ENCODE measurements around the gene CMPK2.
A peak's percentile ranks its signal among the peaks of the same experiment; 100 is the strongest.
"Not testable (repeated sequence)": the region's sequence is repeated elsewhere in the genome, so short reads cannot be mapped to it uniquely, and the experiment has no call there.

CMPK2 gene

GRCh38 chr2:6864923-6865345 is 773 bp downstream of the CMPK2 start:
- Histone ChIP-seq H3K9ac (ENCODE audit: low read length in 5 of 5) (peak overlapping the region in 3 of 5 donors; percentile 31 to 72 (median 68)), H3K27ac (ENCODE audit: low read depth, low read length) (no peak overlapping the region)

GRCh38 chr2:6864231-6864754 is 1.4 kb downstream of the CMPK2 start:
- H3K27me3 ChIP-seq (ENCODE audit: control insufficient read depth in 5 of 5, insufficient read depth in 4 of 5, low read length in 5 of 5), result no peaks in the 10 kb centered on the region
- H3K4me1 ChIP-seq (ENCODE audit: control insufficient read depth in 5 of 5, insufficient read depth in 5 of 5, low read length in 5 of 5), result peaks cover 0 to 32% (median 18%) of the 10 kb centered on the region in 5 donors
- peak overlapping the region in 4 of 5 donors; percentile 52 to 86 (median 74) for H3K4me3 ChIP-seq (ENCODE audit: low read depth in 1 of 5, low read length in 5 of 5)
- peaks cover 0 to 3% (median 0%) of the 10 kb centered on the region in 5 donors for H3K9me3 ChIP-seq (ENCODE audit: control insufficient read depth in 5 of 5, low read length in 5 of 5)
- no peak overlapping the region for H3K27ac ChIP-seq (ENCODE audit: low read depth, low read length)
- peak overlapping the region in 1 of 5 donors; percentile 68 for H3K9ac ChIP-seq (ENCODE audit: low read length in 5 of 5)
- H3K36me3 ChIP-seq (ENCODE audit: control insufficient read depth in 5 of 5, insufficient read depth in 5 of 5, low read length in 5 of 5), result peaks cover 3 to 21% (median 5%) of the 10 kb centered on the region in 5 donors

More at GRCh38 chr2:6864923-6865345, 773 bp downstream of the CMPK2 start:
- peaks cover 3 to 18% (median 4%) of the 10 kb centered on the region in 5 donors for H3K36me3 ChIP-seq (ENCODE audit: control insufficient read depth in 5 of 5, insufficient read depth in 5 of 5, low read length in 5 of 5)
- H3K9me3 ChIP-seq (ENCODE audit: control insufficient read depth in 5 of 5, low read length in 5 of 5), result no peaks in the 10 kb centered on the region
- no peaks in the 10 kb centered on the region for H3K27me3 ChIP-seq (ENCODE audit: control insufficient read depth in 5 of 5, insufficient read depth in 4 of 5, low read length in 5 of 5)
- peak overlapping the region; percentile 52 to 86 (median 76) for H3K4me3 ChIP-seq (ENCODE audit: low read depth in 1 of 5, low read length in 5 of 5)
- peaks cover 0 to 32% (median 18%) of the 10 kb centered on the region in 5 donors for H3K4me1 ChIP-seq (ENCODE audit: control insufficient read depth in 5 of 5, insufficient read depth in 5 of 5, low read length in 5 of 5)

- H3K4me3 ChIP-seq (ENCODE audit: low read depth in 1 of 5, low read length in 5 of 5), result peak overlapping the region in 3 of 5 donors; percentile 67 to 86 (median 82)
- H3K36me3 ChIP-seq (ENCODE audit: control insufficient read depth in 5 of 5, insufficient read depth in 5 of 5, low read length in 5 of 5), result peaks cover 3 to 22% (median 6%) of the 10 kb centered on the region in 5 donors
- peaks cover 0 to 7% (median 1%) of the 10 kb centered on the region in 5 donors for H3K9me3 ChIP-seq (ENCODE audit: control insufficient read depth in 5 of 5, low read length in 5 of 5)
- H3K27me3 ChIP-seq (ENCODE audit: control insufficient read depth in 5 of 5, insufficient read depth in 4 of 5, low read length in 5 of 5), result no peaks in the 10 kb centered on the region
- no peak overlapping the region for H3K27ac ChIP-seq (ENCODE audit: low read depth, low read length)
- peaks cover 0 to 32% (median 18%) of the 10 kb centered on the region in 5 donors for H3K4me1 ChIP-seq (ENCODE audit: control insufficient read depth in 5 of 5, insufficient read depth in 5 of 5, low read length in 5 of 5)
- H3K9ac ChIP-seq (ENCODE audit: low read length in 5 of 5), result no peak overlapping the region
These were observed 1.9 kb downstream of the CMPK2 start for GRCh38 chr2:6863792-6864191.

GRCh38 chr2:6860296-6860695 is 5.4 kb downstream of the CMPK2 start:
- H3K9ac ChIP-seq (ENCODE audit: low read length in 5 of 5), result no peak overlapping the region
- H3K9me3 ChIP-seq (ENCODE audit: control insufficient read depth in 5 of 5, low read length in 5 of 5), result peaks cover 0 to 9% (median 6%) of the 10 kb centered on the region in 5 donors
- H3K4me1 ChIP-seq (ENCODE audit: control insufficient read depth in 5 of 5, insufficient read depth in 5 of 5, low read length in 5 of 5), result peaks cover 0 to 18% (median 11%) of the 10 kb centered on the region in 5 donors
- peaks cover 6 to 28% (median 11%) of the 10 kb centered on the region in 5 donors for H3K36me3 ChIP-seq (ENCODE audit: control insufficient read depth in 5 of 5, insufficient read depth in 5 of 5, low read length in 5 of 5)
- H3K27me3 ChIP-seq (ENCODE audit: control insufficient read depth in 5 of 5, insufficient read depth in 4 of 5, low read length in 5 of 5), result no peaks in the 10 kb centered on the region
- no peak overlapping the region for H3K4me3 ChIP-seq (ENCODE audit: low read depth in 1 of 5, low read length in 5 of 5)
- no peak overlapping the region for H3K27ac ChIP-seq (ENCODE audit: low read depth, low read length)

- H3K27me3 ChIP-seq (ENCODE audit: control insufficient read depth in 5 of 5, insufficient read depth in 4 of 5, low read length in 5 of 5); H3K4me3 ChIP-seq (ENCODE audit: low read depth in 1 of 5, low read length in 5 of 5); H3K9ac ChIP-seq (ENCODE audit: low read length in 5 of 5); H3K4me1 ChIP-seq (ENCODE audit: control insufficient read depth in 5 of 5, insufficient read depth in 5 of 5, low read length in 5 of 5); H3K27ac ChIP-seq (ENCODE audit: low read depth, low read length): not testable (repeated sequence)
- peaks cover 6 to 28% (median 11%) of the 10 kb centered on the region in 5 donors for H3K36me3 ChIP-seq (ENCODE audit: control insufficient read depth in 5 of 5, insufficient read depth in 5 of 5, low read length in 5 of 5)
- peaks cover 0 to 11% (median 6%) of the 10 kb centered on the region in 5 donors for H3K9me3 ChIP-seq (ENCODE audit: control insufficient read depth in 5 of 5, low read length in 5 of 5)
These were observed 7.2 kb downstream of the CMPK2 start for GRCh38 chr2:6858466-6859027.

- Histone ChIP-seq H3K9ac (ENCODE audit: low read length in 5 of 5) (no peak overlapping the region), H3K27me3 (ENCODE audit: control insufficient read depth in 5 of 5, insufficient read depth in 4 of 5, low read length in 5 of 5) (no peaks in the 10 kb centered on the region), H3K27ac (ENCODE audit: low read depth, low read length) (no peak overlapping the region), H3K4me3 (ENCODE audit: low read depth in 1 of 5, low read length in 5 of 5) (no peak overlapping the region), H3K4me1 (ENCODE audit: control insufficient read depth in 5 of 5, insufficient read depth in 5 of 5, low read length in 5 of 5) (no peaks in the 10 kb centered on the region), H3K36me3 (ENCODE audit: control insufficient read depth in 5 of 5, insufficient read depth in 5 of 5, low read length in 5 of 5) (peaks cover 6 to 36% (median 11%) of the 10 kb centered on the region in 5 donors), H3K9me3 (ENCODE audit: control insufficient read depth in 5 of 5, low read length in 5 of 5) (peaks cover 0 to 11% (median 6%) of the 10 kb centered on the region in 5 donors)
These were observed 9.2 kb downstream of the CMPK2 start for GRCh38 chr2:6856548-6856920.

GRCh38 chr2:6855860-6856547 is 9.7 kb downstream of the CMPK2 start:
- H3K9ac ChIP-seq (ENCODE audit: low read length in 5 of 5), result no peak overlapping the region
- H3K9me3 ChIP-seq (ENCODE audit: control insufficient read depth in 5 of 5, low read length in 5 of 5), result peaks cover 0 to 16% (median 6%) of the 10 kb centered on the region in 5 donors
- H3K36me3 ChIP-seq (ENCODE audit: control insufficient read depth in 5 of 5, insufficient read depth in 5 of 5, low read length in 5 of 5), result peaks cover 11 to 40% (median 17%) of the 10 kb centered on the region in 5 donors
- no peaks in the 10 kb centered on the region for H3K4me1 ChIP-seq (ENCODE audit: control insufficient read depth in 5 of 5, insufficient read depth in 5 of 5, low read length in 5 of 5)
- H3K27ac ChIP-seq (ENCODE audit: low read depth, low read length), result no peak overlapping the region
- no peaks in the 10 kb centered on the region for H3K27me3 ChIP-seq (ENCODE audit: control insufficient read depth in 5 of 5, insufficient read depth in 4 of 5, low read length in 5 of 5)
- no peak overlapping the region for H3K4me3 ChIP-seq (ENCODE audit: low read depth in 1 of 5, low read length in 5 of 5)

GRCh38 chr2:6854416-6854815 is 11.3 kb downstream of the CMPK2 start:
- Histone ChIP-seq H3K4me1 (ENCODE audit: control insufficient read depth in 5 of 5, insufficient read depth in 5 of 5, low read length in 5 of 5) (no peaks in the 10 kb centered on the region), H3K36me3 (ENCODE audit: control insufficient read depth in 5 of 5, insufficient read depth in 5 of 5, low read length in 5 of 5) (peaks cover 15 to 42% (median 30%) of the 10 kb centered on the region in 5 donors), H3K9ac (ENCODE audit: low read length in 5 of 5) (no peak overlapping the region), H3K27ac (ENCODE audit: low read depth, low read length) (no peak overlapping the region), H3K9me3 (ENCODE audit: control insufficient read depth in 5 of 5, low read length in 5 of 5) (peaks cover 5 to 29% (median 11%) of the 10 kb centered on the region in 5 donors), H3K4me3 (ENCODE audit: low read depth in 1 of 5, low read length in 5 of 5) (no peak overlapping the region), H3K27me3 (ENCODE audit: control insufficient read depth in 5 of 5, insufficient read depth in 4 of 5, low read length in 5 of 5) (no peaks in the 10 kb centered on the region)

- H3K36me3 ChIP-seq (ENCODE audit: control insufficient read depth in 5 of 5, insufficient read depth in 5 of 5, low read length in 5 of 5), result peaks cover 22 to 50% (median 36%) of the 10 kb centered on the region in 5 donors
- H3K9me3 ChIP-seq (ENCODE audit: control insufficient read depth in 5 of 5, low read length in 5 of 5), result peaks cover 17 to 42% (median 24%) of the 10 kb centered on the region in 5 donors
- H3K4me3 ChIP-seq (ENCODE audit: low read depth in 1 of 5, low read length in 5 of 5), result no peak overlapping the region
- no peak overlapping the region for H3K9ac ChIP-seq (ENCODE audit: low read length in 5 of 5)
- H3K27me3 ChIP-seq (ENCODE audit: control insufficient read depth in 5 of 5, insufficient read depth in 4 of 5, low read length in 5 of 5), result no peaks in the 10 kb centered on the region
- no peaks in the 10 kb centered on the region for H3K4me1 ChIP-seq (ENCODE audit: control insufficient read depth in 5 of 5, insufficient read depth in 5 of 5, low read length in 5 of 5)
- no peak overlapping the region for H3K27ac ChIP-seq (ENCODE audit: low read depth, low read length)
These were observed 13.5 kb downstream of the CMPK2 start for GRCh38 chr2:6852195-6852594.

Data from subcutaneous abdominal adipose tissue (tissue), 5 donors.